ENCODE data around the gene B3GNT3. TPM values are rescaled to one million over a fixed set of nuclear protein-coding genes. Genes with fewer than 3 reads are reported as not detected.

Gene B3GNT3
- total RNA-seq, 3 donors from 2014 or later: 0.32 to 6.9 (median 2.0) TPM

DNA sequence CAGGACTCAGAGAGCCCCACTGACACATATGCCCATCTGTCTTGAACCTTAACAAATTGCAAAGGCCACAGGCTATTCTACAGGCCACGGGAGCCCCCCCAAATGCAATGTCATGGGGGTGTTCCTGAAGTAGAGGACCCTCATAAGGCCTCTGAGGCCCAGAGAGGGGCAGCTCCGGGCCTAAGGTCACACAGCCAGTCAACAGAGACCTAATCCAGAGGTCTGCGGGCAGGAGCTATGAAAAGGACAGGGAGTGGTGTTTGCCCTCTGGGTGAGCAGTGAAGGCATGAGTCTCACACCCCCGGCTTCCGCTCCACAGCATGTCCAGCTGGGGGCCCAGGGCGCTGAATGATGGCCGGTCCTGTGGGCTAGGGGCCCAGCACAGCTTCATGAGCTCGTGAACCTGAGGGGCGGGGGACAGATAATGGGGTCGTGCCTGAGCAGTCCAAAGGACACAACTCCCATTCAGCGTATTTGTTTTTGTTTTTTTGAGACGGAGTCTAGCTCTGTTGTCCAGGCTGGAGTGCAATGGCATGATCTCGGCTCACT, 31.6 kb downstream of the B3GNT3 start:
- Histone ChIP-seq H3K9me3 (no peaks in the 10 kb centered on the region), H3K4me3 (no peak overlapping the region), H3K4me1 (no peaks in the 10 kb centered on the region), H3K27ac (no peak overlapping the region), H3K27me3 (no peaks in the 10 kb centered on the region), H3K36me3 (no peaks in the 10 kb centered on the region)
- intact Hi-C loops (cut with DNase I; ENCODE audit: low total_unique reads): no loop called here
- DNase-seq (ENCODE audit: low spot score in 2 of 2): no peak
- TF ChIP-seq, protein P1, sequence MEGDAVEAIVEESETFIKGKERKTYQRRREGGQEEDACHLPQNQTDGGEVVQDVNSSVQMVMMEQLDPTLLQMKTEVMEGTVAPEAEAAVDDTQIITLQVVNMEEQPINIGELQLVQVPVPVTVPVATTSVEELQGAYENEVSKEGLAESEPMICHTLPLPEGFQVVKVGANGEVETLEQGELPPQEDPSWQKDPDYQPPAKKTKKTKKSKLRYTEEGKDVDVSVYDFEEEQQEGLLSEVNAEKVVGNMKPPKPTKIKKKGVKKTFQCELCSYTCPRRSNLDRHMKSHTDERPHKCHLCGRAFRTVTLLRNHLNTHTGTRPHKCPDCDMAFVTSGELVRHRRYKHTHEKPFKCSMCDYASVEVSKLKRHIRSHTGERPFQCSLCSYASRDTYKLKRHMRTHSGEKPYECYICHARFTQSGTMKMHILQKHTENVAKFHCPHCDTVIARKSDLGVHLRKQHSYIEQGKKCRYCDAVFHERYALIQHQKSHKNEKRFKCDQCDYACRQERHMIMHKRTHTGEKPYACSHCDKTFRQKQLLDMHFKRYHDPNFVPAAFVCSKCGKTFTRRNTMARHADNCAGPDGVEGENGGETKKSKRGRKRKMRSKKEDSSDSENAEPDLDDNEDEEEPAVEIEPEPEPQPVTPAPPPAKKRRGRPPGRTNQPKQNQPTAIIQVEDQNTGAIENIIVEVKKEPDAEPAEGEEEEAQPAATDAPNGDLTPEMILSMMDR (IDR thresholded peaks at IDR 0.05): no peak
- TF ChIP-seq POLR2AphosphoS5 (IDR thresholded peaks at IDR 0.05): no peak
- TF ChIP-seq POLR2A (IDR thresholded peaks at IDR 0.05): no peak

DNA sequence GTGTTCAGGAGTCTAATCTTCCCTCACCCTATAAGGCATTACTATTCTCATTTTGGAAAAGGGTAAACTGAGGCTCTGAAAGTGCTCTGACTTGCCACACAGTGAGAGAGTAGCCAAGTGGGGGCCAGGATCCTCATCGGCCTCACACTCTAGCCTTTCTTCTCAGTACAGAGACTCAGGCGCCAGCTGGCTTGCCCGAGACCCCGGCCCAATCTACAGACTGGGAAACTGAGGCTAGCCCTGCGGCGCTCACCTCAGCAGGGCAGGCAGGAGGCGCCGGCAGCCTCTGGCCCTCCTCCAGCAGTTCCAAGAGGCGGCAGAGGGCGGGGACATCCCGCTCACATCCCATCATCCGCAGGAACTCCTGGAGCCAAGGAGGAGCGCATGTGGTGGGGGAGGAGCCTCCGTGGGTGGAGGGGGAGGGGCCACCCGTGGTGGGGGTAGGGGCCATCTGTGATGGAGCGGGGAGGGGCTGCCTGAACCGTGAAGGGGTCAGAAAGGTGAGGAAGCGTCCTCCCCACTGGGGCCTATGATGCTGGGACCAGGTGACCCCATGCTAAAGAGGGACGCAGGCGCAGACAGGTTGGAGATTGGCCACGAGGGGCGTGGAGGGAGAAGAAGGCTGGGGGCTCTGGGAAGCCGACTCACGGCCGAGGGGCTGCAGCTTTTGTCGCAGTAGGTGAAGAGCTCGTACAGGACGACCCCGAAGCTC, 35.1 kb downstream of the B3GNT3 start:
- no peak overlapping the region for H3K4me3 ChIP-seq
- no peak overlapping the region for H3K27ac ChIP-seq
- intact Hi-C loops (cut with DNase I; ENCODE audit: low total_unique reads): no loop called here
- H3K4me1 ChIP-seq: no peaks in the 10 kb centered on the region
- no peak for DNase-seq (ENCODE audit: low spot score in 2 of 2)
- H3K36me3 ChIP-seq: no peaks in the 10 kb centered on the region
- TF ChIP-seq POLR2AphosphoS5 (IDR thresholded peaks at IDR 0.05) (no peak), POLR2A (IDR thresholded peaks at IDR 0.05) (no peak)
- TF ChIP-seq, protein P1 (IDR thresholded peaks at IDR 0.05): no peak
- H3K9me3 ChIP-seq: no peaks in the 10 kb centered on the region
- H3K27me3 ChIP-seq: no peaks in the 10 kb centered on the region

DNA sequence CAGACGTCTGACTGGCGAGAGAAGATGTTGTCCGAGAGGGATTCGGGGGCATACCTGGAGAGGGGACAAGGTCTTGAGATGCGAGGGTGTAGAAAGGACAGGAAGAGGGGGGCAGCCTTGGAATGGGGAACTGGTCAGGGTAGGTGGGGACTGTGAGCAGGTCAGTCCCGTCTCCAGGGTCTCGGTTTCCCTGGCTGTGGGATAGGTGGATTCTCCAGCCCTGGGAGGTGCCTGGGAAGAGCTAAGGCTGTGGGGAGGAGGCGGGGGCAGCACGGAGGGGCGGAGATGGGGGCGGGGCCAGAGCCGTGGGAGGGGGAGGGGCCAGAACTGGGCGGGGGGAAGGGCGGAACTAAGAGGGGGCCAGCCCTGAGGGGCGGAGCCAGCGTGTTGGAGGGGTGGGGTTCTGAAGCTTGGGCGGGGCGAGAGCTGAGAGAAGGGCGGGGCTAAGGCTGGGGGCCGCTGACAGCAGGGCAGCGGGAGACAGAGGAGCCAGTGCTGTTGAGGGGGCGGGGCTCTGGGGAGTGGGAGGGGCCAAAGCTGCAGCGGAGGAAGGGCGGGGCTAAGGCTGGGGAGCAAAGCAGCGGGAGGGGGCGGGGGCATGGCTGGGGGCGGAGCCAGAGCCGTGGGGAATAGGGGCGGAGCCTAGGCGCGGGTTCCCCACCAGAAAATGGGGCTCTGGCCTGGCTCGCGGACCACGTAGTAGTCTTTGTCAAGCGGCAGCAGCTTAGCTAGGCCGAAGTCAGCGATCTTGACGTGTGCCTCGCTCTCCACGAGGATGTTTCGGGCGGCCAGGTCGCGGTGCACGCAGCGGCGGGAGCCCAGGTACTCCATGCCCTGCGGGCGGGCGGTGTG, 35.9 kb downstream of the B3GNT3 start:
- Histone ChIP-seq H3K4me1 (no peaks in the 10 kb centered on the region), H3K36me3 (no peaks in the 10 kb centered on the region), H3K27ac (no peak overlapping the region), H3K27me3 (no peaks in the 10 kb centered on the region), H3K9me3 (no peaks in the 10 kb centered on the region), H3K4me3 (peak overlapping the region in 1 of 3 donors; percentile 16)
- no peak for DNase-seq (ENCODE audit: low spot score in 2 of 2)
- intact Hi-C loops (cut with DNase I; ENCODE audit: low total_unique reads): no loop called here
- TF ChIP-seq POLR2AphosphoS5 (IDR thresholded peaks at IDR 0.05) (no peak), POLR2A (IDR thresholded peaks at IDR 0.05) (no peak)
- TF ChIP-seq, protein P1 (IDR thresholded peaks at IDR 0.05): no peak

DNA sequence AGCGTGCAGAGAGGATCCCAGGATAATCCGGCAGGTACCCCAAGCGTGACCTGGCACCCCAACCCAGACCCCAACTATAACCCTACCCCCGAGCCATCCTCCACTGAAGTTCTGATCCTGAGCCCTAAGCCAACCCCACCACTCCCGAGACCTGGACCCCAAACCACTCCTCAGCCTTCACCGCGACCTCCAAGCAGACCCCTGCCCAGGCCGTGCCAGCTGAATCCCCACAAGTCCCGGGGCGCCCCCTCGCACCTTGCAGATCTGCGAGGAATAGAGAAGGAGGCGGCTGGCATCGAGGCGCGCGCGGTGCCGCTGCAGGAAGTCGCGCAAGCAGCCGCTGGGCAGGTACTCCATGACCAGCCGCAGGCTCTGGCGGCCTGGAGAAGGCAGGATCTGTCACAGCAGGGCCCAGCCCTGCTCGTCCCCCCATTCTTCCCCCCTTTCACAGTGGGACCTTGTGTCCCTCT, 36.5 kb downstream of the B3GNT3 start:
- no peak for TF ChIP-seq POLR2A (IDR thresholded peaks at IDR 0.05)
- TF ChIP-seq POLR2AphosphoS5 (IDR thresholded peaks at IDR 0.05): no peak
- TF ChIP-seq, protein P1 (IDR thresholded peaks at IDR 0.05): no peak
- no peak overlapping the region for H3K27ac ChIP-seq
- DNase-seq (ENCODE audit: low spot score in 2 of 2): no peak
- peak overlapping the region in 1 of 3 donors; percentile 16 for H3K4me3 ChIP-seq
- no peaks in the 10 kb centered on the region for H3K9me3 ChIP-seq
- H3K27me3 ChIP-seq: no peaks in the 10 kb centered on the region
- intact Hi-C loops (cut with DNase I; ENCODE audit: low total_unique reads): no loop called here
- no peaks in the 10 kb centered on the region for H3K4me1 ChIP-seq
- no peaks in the 10 kb centered on the region for H3K36me3 ChIP-seq
